Activated CD8-positive, alpha-beta T cell treated with anti-CD3 and anti-CD28 coated beads for 36 hours (primary cell): ENCODE results near the gene ZNF709. TPM values are rescaled to one million over a fixed set of nuclear protein-coding genes. Genes with fewer than 3 reads are reported as not detected.
"Not testable (repeated sequence)": the region's sequence is repeated elsewhere in the genome, so short reads cannot be mapped to it uniquely, and the experiment has no call there.

Experiments
- ATAC-seq: fragments of 200-7000 bp; cut with Tn5 transposase; one replicate; pipeline ENCODE4 v1.10.0; 2021; ENCODE audit warnings: mild to moderate bottlenecking, moderate library complexity
- CTCF ChIA-PET: fragments of 350-600 bp; sonication (Branson Sonifier 250); formaldehyde crosslinking; loops from one replicate; lab custom pipeline; 2021; ENCODE audit warnings: antibody characterized with exemption; lab: Charles Lee
- POLR2A ChIA-PET: fragments of 350-600 bp; sonication (Branson Sonifier 250); formaldehyde crosslinking; loops from one replicate; lab custom pipeline; 2021; ENCODE audit warnings: antibody characterized with exemption; lab: Charles Lee
- DNase-seq: peaks from one replicate; pipeline ENCODE4 v3.0.0-alpha.2; 2020
- H3K27ac Mint-ChIP-seq: one replicate; pipeline ENCODE4 v1.8.0; 2021; ENCODE audit warnings: mild to moderate bottlenecking, mixed read lengths
- H3K27me3 Mint-ChIP-seq: one replicate; pipeline ENCODE4 v1.8.0; 2021; ENCODE audit warnings: mixed read lengths
- H3K36me3 Mint-ChIP-seq: one replicate; pipeline ENCODE4 v1.8.0; 2021; ENCODE audit warnings: low read depth, mixed read lengths
- H3K4me1 Mint-ChIP-seq: one replicate; pipeline ENCODE4 v1.8.0; 2021; ENCODE audit warnings: low read depth, mixed read lengths
- H3K4me3 Mint-ChIP-seq: one replicate; pipeline ENCODE4 v1.8.0; 2021; ENCODE audit warnings: mild to moderate bottlenecking, moderate library complexity, mixed read lengths
- H3K9me3 Mint-ChIP-seq: one replicate; pipeline ENCODE4 v1.8.0; 2021; ENCODE audit warnings: mixed read lengths
- CTCF ChIP-seq: fragments of 200-600 bp; IDR thresholded peaks from one replicate; pipeline ENCODE4 v1.8.0; 2022; ENCODE audit warnings: antibody characterized with exemption, mild to moderate bottlenecking
- intact Hi-C: fragments of 100-400 bp; cut with micrococcal nuclease; formaldehyde crosslinking; loops from one replicate; pipeline ENCODE4 v1.10.0; 2022
- total RNA-seq, 2 experiments: library from RNA; stranded (reverse); gene quantifications; one replicate each; pipeline ENCODE4 v1.2.3, GENCODE V29; 2021

Gene ZNF709
- total RNA-seq, 2 experiments from 2014 or later, result 1.5 to 1.6 TPM

GRCh38 chr19:12482509-12482886, 2.1 kb downstream of the ZNF709 start:
- no peak for TF ChIP-seq CTCF
- ATAC-seq, result no peak
- no peaks in the 10 kb centered on the region for H3K9me3 Mint-ChIP-seq
- no peak for DNase-seq
- no peaks in the 10 kb centered on the region for H3K36me3 Mint-ChIP-seq
- ChIA-PET CTCF (interaction anchor here (2.0 kb wide), 1 partner anchor 12 kb away, joined by 5 read pairs; no protein-coding TSS in a partner anchor), POLR2A (interaction anchor here (0.7 to 1.0 kb wide), 2 partner anchors 41 to 239 kb away, joined by 3 read pairs; partner anchors contain the start of gene ZNF443)
- no peak overlapping the region for H3K4me3 Mint-ChIP-seq
- no peaks in the 10 kb centered on the region for H3K27me3 Mint-ChIP-seq
- H3K27ac Mint-ChIP-seq, result no peak overlapping the region
- intact Hi-C loops, result no loop called here
- H3K4me1 Mint-ChIP-seq, result peaks cover 43% of the 10 kb centered on the region

GRCh38 chr19:12481781-12482508, 2.7 kb downstream of the ZNF709 start:
- peak overlapping the region; percentile 65 for H3K27ac Mint-ChIP-seq
- ChIA-PET CTCF (interaction anchor here (2.0 kb wide), 1 partner anchor 13 kb away, joined by 5 read pairs; no protein-coding TSS in a partner anchor), POLR2A (interaction anchor here (0.7 to 1.0 kb wide), 2 partner anchors 41 to 238 kb away, joined by 3 read pairs; partner anchors contain the start of gene ZNF443)
- intact Hi-C loops, result no loop called here
- TF ChIP-seq CTCF, result no peak
- no peak for DNase-seq
- no peaks in the 10 kb centered on the region for H3K9me3 Mint-ChIP-seq
- peaks cover 43% of the 10 kb centered on the region for H3K4me1 Mint-ChIP-seq
- H3K36me3 Mint-ChIP-seq, result no peaks in the 10 kb centered on the region
- ATAC-seq, result no peak
- no peak overlapping the region for H3K4me3 Mint-ChIP-seq
- no peaks in the 10 kb centered on the region for H3K27me3 Mint-ChIP-seq

- H3K9me3 Mint-ChIP-seq, result no peaks in the 10 kb centered on the region
- peak overlapping the region; percentile 34 for H3K27ac Mint-ChIP-seq
- no peak for TF ChIP-seq CTCF
- peaks cover 1% of the 10 kb centered on the region for H3K36me3 Mint-ChIP-seq
- no peak for ATAC-seq
- no peak for DNase-seq
- ChIA-PET CTCF (no interaction called here), POLR2A (interaction anchor here (0.8 to 1.0 kb wide), 2 partner anchors 38 to 67 kb away, joined by 3 to 6 read pairs; partner anchors contain the start of gene ZNF443)
- H3K27me3 Mint-ChIP-seq, result no peaks in the 10 kb centered on the region
- intact Hi-C loops, result no loop called here
- H3K4me3 Mint-ChIP-seq, result no peak overlapping the region
- H3K4me1 Mint-ChIP-seq, result peaks cover 37% of the 10 kb centered on the region
These were observed 6.2 kb downstream of the ZNF709 start for GRCh38 chr19:12478234-12478941.

GRCh38 chr19:12467651-12468050, 17.0 kb downstream of the ZNF709 start:
- POLR2A ChIA-PET, H3K4me3 Mint-ChIP-seq, H3K27ac Mint-ChIP-seq, ATAC-seq, H3K4me1 Mint-ChIP-seq, H3K27me3 Mint-ChIP-seq, intact Hi-C loops, CTCF ChIA-PET, DNase-seq: not testable (repeated sequence)
- peaks cover 51% of the 10 kb centered on the region for H3K36me3 Mint-ChIP-seq
- H3K9me3 Mint-ChIP-seq, result peaks cover 29% of the 10 kb centered on the region

- intact Hi-C loops, result no loop called here
- peaks cover 63% of the 10 kb centered on the region for H3K36me3 Mint-ChIP-seq
- H3K27me3 Mint-ChIP-seq, result no peaks in the 10 kb centered on the region
- DNase-seq (no peak), ATAC-seq (no peak)
- ChIA-PET CTCF (no interaction called here), POLR2A (no interaction called here)
- H3K9me3 Mint-ChIP-seq, result peaks cover 37% of the 10 kb centered on the region
- no peak overlapping the region for H3K4me3 Mint-ChIP-seq
- H3K27ac Mint-ChIP-seq, result no peak overlapping the region
- TF ChIP-seq CTCF, result no peak
- H3K4me1 Mint-ChIP-seq, result no peaks in the 10 kb centered on the region
These were observed 19.4 kb downstream of the ZNF709 start for GRCh38 chr19:12465211-12465610.
